Suppressor macrophage treated with lipopolysaccharide for 1 hour (primary cell): ENCODE results near the gene COX7B2.
A peak's percentile ranks its signal among the peaks of the same experiment; 100 is the strongest.

ENCODE experiments used
- DNase-seq, 3 donors: peaks; one replicate each; pipeline ENCODE4 v3.0.0-alpha.2; 2020 to 2022

The COX7B2 gene

GRCh38 chr4:46909078-46909477 lies at the start of gene COX7B2:
Gene COX7B2, minus strand, starts transcription at chr4:46909245. Its CDS starts 174,053 bp downstream, at chr4:46735192.
- no peak for DNase-seq

GRCh38 chr4:46956451-46956850 lies 47.4 kb upstream of the COX7B2 start:
- no peak for DNase-seq

GRCh38 chr4:46955601-46956000 lies 46.6 kb upstream of the COX7B2 start:
- DNase-seq, result no peak

GRCh38 chr4:46954643-46955042 lies 45.6 kb upstream of the COX7B2 start:
- no peak for DNase-seq

GRCh38 chr4:46953564-46953963 lies 44.5 kb upstream of the COX7B2 start:
- DNase-seq, result no peak

GRCh38 chr4:46952451-46952850 lies 43.4 kb upstream of the COX7B2 start:
- no peak for DNase-seq

- DNase-seq, result no peak
Measured at GRCh38 chr4:46950826-46951225, 41.8 kb upstream of the COX7B2 start.

- no peak for DNase-seq
Measured at GRCh38 chr4:46949822-46950221, 40.8 kb upstream of the COX7B2 start.

- no peak for DNase-seq
Measured at GRCh38 chr4:46947541-46947940, 38.5 kb upstream of the COX7B2 start.

GRCh38 chr4:46946919-46947536 lies 38.0 kb upstream of the COX7B2 start:
- peak in 1 of 3 donors; percentile 1 for DNase-seq

- no peak for DNase-seq
Measured at GRCh38 chr4:46945062-46945461, 36.0 kb upstream of the COX7B2 start.

GRCh38 chr4:46944345-46944744 lies 35.3 kb upstream of the COX7B2 start:
- no peak for DNase-seq

GRCh38 chr4:46937493-46937892 lies 28.4 kb upstream of the COX7B2 start:
- peak in 2 of 3 donors; percentile 4 to 10 for DNase-seq

- DNase-seq, result no peak
Measured at GRCh38 chr4:46934726-46935125, 25.7 kb upstream of the COX7B2 start.

- DNase-seq, result no peak
Measured at GRCh38 chr4:46933686-46934085, 24.6 kb upstream of the COX7B2 start.

GRCh38 chr4:46931981-46932380 lies 22.9 kb upstream of the COX7B2 start:
- DNase-seq, result peak; percentile 31 to 59 (median 53)

- no peak for DNase-seq
Measured at GRCh38 chr4:46930891-46931290, 21.8 kb upstream of the COX7B2 start.

GRCh38 chr4:46927201-46927600 lies 18.2 kb upstream of the COX7B2 start:
- DNase-seq, result no peak

- no peak for DNase-seq
Measured at GRCh38 chr4:46924789-46925529, 15.9 kb upstream of the COX7B2 start.

GRCh38 chr4:46922205-46922604 lies 13.2 kb upstream of the COX7B2 start:
- peak in 1 of 3 donors; percentile 3 for DNase-seq

- no peak for DNase-seq
Measured at GRCh38 chr4:46908148-46908547, 897 bp downstream of the COX7B2 start.

- DNase-seq, result no peak
Measured at GRCh38 chr4:46900082-46900481, 9.0 kb downstream of the COX7B2 start.

- DNase-seq, result peak in 1 of 3 donors; percentile 2
Measured at GRCh38 chr4:46894826-46895225, 14.2 kb downstream of the COX7B2 start.

- DNase-seq, result no peak
Measured at GRCh38 chr4:46890056-46890455, 19.0 kb downstream of the COX7B2 start.

GRCh38 chr4:46889410-46889809 lies 19.6 kb downstream of the COX7B2 start:
- DNase-seq, result no peak
